Measurements from ENCODE around the gene UBFD1. TPM values are rescaled to one million over a fixed set of nuclear protein-coding genes. Genes with fewer than 3 reads are reported as not detected.
A peak's percentile ranks its signal among the peaks of the same experiment; 100 is the strongest.

The UBFD1 gene
- total and polyA plus RNA-seq, 12 donors = 12.4 to 77.3 (median 48.8) TPM

DNA sequence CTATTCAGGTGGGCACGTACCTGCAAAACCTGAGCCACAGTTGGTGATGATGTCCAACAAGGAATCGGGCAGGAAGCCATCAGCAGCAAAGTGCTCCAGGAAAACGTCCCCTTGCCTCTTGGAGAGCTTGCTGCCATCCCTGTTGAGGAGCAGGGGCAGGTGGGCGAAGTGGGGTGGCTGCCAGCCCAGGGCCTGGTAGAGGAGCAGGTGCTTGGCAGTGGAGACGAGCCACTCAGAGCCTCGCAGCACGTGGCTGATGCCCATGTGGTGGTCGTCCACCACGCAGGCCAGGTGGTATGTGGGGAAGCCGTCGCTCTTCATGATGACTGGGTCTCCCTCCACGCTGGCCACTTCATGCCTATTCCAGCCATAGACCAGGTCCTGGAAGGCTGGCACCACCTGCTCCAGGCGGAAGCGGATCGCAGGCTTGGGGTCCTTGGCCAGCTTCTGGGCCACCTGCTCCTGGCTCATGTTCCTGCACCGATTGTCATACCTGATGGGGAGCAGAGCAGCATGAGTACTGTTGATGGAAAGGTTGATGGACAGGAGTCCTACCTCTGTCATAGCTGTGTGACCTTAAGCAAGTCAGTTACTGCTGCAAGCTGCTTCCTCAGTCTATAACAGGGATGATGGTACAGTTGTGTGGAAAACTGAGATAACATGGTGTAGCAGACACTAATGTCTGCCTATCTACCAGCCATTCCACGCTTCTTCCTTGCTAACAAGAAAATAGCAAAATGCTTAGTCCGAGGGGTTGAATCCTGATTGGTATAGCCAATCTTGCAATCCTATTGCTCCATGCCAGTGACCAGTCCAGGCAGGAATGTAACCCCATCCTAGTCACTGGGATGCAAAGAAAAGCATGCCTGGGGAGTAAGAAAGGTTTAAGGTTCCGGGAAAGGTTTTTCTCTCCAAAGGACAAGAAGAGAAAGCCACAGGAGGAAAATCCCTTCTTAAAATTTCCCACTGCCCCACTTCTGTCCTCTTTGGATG is 22.4 kb upstream of the UBFD1 start:
- Histone ChIP-seq H3K9me3 (no peaks in the 10 kb centered on the region), H3K27me3 (no peaks in the 10 kb centered on the region), H3K27ac (no peak overlapping the region), H3K36me3 (peaks cover 0 to 99% (median 34%) of the 10 kb centered on the region in 9 donors), H3K4me1 (peaks cover 0 to 9% (median 0%) of the 10 kb centered on the region in 9 donors), H3K4me3 (no peak overlapping the region)
- TF ChIP-seq, protein P1, sequence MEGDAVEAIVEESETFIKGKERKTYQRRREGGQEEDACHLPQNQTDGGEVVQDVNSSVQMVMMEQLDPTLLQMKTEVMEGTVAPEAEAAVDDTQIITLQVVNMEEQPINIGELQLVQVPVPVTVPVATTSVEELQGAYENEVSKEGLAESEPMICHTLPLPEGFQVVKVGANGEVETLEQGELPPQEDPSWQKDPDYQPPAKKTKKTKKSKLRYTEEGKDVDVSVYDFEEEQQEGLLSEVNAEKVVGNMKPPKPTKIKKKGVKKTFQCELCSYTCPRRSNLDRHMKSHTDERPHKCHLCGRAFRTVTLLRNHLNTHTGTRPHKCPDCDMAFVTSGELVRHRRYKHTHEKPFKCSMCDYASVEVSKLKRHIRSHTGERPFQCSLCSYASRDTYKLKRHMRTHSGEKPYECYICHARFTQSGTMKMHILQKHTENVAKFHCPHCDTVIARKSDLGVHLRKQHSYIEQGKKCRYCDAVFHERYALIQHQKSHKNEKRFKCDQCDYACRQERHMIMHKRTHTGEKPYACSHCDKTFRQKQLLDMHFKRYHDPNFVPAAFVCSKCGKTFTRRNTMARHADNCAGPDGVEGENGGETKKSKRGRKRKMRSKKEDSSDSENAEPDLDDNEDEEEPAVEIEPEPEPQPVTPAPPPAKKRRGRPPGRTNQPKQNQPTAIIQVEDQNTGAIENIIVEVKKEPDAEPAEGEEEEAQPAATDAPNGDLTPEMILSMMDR (IDR thresholded peaks at IDR 0.05) = no peak
- peak in 1 of 8 donors; percentile 30 for ATAC-seq
- DNase-seq = no peak
- whole genome bisulfite sequencing, 2 donors = 94 to 95% methylated on average over 19 of the region's 19 CpGs
- intact Hi-C loops (cut with DNase I) = no loop called here

- Histone ChIP-seq H3K27me3 (no peaks in the 10 kb centered on the region), H3K4me3 (no peak overlapping the region), H3K9me3 (no peaks in the 10 kb centered on the region), H3K27ac (no peak overlapping the region), H3K36me3 (peaks cover 0 to 99% (median 36%) of the 10 kb centered on the region in 9 donors), H3K4me1 (peaks cover 0 to 9% (median 0%) of the 10 kb centered on the region in 9 donors)
- TF ChIP-seq, protein P1 (IDR thresholded peaks at IDR 0.05) = no peak
- ATAC-seq = no peak
- DNase-seq = no peak
- intact Hi-C loops (cut with DNase I) = no loop called here
- 86 to 93% methylated on average over 2 of the region's 2 CpGs for WGBS, 2 donors
Measured at GRCh38 chr16:23535901-23536300, 21.6 kb upstream of the UBFD1 start.

DNA sequence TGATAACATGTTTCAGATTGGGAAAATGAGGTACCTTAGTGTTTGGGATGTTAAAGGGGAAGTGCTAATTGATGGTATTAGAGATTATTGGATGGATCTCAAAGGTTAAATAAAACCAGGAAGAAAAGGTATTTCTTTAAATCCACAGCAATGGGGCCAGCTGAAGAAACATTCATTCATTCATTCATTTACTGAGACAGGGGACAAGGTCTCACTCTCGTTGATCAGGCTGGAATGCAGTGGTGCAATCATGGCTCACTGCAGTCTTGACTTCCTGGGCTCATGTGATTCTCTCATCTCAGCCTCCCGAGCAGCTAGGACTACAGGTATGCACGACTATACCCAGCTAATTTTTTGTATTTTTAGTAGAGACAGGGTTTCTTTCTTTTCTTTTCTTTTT is 20.1 kb upstream of the UBFD1 start:
- 75 to 78% methylated on average over 3 of the region's 3 CpGs for WGBS, 2 donors
- Histone ChIP-seq H3K4me3 (no peak overlapping the region), H3K4me1 (peaks cover 0 to 9% (median 0%) of the 10 kb centered on the region in 9 donors), H3K9me3 (no peaks in the 10 kb centered on the region), H3K27ac (no peak overlapping the region), H3K36me3 (peaks cover 0 to 99% (median 31%) of the 10 kb centered on the region in 9 donors), H3K27me3 (no peaks in the 10 kb centered on the region)
- DNase-seq (no peak), ATAC-seq (no peak)
- TF ChIP-seq, protein P1 (IDR thresholded peaks at IDR 0.05) = no peak
- intact Hi-C loops (cut with DNase I) = no loop called here

GRCh38 chr16:23538919-23539278 is 18.6 kb upstream of the UBFD1 start:
- intact Hi-C loops (cut with DNase I) = no loop called here
- 94 to 100% methylated on average over 1 of the region's 1 CpG for WGBS, 2 donors

More at GRCh38 chr16:23538919-23539278, 18.6 kb upstream of the UBFD1 start:
- DNase-seq = no peak
- TF ChIP-seq, protein P1 (IDR thresholded peaks at IDR 0.05) = no peak
- no peaks in the 10 kb centered on the region for H3K27me3 ChIP-seq
- H3K36me3 ChIP-seq = peaks cover 0 to 99% (median 19%) of the 10 kb centered on the region in 9 donors
- ATAC-seq = no peak
- H3K4me3 ChIP-seq = no peak overlapping the region
- H3K27ac ChIP-seq = no peak overlapping the region
- peaks cover 0 to 9% (median 0%) of the 10 kb centered on the region in 9 donors for H3K4me1 ChIP-seq
- H3K9me3 ChIP-seq = no peaks in the 10 kb centered on the region
